Ammon's horn (tissue), 1 donor: ENCODE measurements around the gene AVP.
"Not testable (repeated sequence)": the region's sequence is repeated elsewhere in the genome, so short reads cannot be mapped to it uniquely, and the experiment has no call there.

Experiments used
- DNase-seq: peaks from one replicate; pipeline ENCODE4 v3.0.0-alpha.2; 2016; ENCODE audit warnings: low spot score

AVP gene

DNA sequence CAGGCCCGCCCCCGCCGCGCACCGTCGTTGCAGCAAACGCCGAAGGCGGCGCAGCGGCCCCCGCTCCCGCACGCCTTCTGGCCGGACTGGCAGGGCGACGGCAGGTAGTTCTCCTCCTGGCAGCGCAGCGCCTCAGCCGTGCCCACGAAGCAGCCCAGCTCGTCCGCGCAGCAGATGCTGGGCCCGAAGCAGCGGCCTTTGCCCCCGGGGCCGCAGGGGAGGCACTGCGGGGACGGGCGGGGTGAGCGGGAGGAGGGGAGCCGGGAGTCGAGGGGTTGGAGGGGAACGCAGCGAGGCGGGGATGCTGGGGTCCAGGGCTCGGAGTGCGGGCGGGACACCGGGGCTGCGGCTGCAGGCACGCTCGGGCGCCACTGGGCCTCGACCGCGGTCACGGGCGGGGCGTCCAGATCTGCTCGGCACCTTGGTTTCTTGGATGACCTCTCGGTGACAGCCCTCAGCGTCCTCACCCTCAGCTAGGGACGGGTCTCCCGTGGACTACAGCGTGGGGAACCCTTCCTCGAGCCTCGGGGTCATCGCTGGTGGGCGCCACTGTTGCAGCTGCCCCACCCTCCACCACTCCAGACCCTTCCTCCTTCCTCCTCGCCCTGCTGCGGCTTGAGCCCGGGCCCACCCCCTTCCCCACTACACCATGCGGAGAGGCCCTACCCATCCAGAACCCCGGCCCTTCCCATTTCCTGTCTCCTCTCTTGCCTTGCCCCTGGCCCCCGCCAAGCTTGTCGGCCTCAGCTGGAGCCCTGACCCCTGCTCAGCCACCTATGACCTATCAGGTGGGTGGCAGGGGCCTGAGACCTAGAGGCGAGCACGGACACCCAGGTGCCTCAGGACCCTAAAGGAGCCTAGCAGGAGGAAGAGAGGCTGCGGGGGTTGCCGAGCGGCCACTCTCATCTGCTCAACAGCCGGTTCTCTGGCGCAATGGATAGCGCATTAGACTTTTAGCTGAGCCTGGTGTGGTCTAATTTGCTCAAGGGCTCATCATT lies 1.3 kb downstream of the AVP start:
- no peak for DNase-seq

GRCh38 chr20:3082306-3082951 lies 2.1 kb downstream of the AVP start:
- DNase-seq, result no peak

DNA sequence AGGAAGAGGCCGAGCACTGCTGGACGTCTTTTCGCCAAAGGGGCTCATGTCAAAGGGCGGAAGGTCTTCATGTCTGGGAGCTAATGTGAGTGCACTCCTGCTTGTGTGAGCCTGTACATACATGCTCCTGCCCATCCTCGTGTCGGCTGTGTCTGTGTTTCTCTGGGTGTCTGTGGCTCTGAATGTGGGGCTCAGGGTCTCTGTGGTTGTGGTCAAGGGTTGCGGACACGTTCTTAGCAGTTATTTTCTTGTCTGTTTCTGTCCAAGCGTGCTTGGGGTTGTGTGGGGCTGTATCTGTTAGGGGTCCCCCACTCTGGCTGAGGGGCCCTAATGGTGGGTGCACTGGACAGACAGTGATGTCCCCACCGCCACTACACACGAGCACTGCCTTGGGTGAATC lies 2.9 kb downstream of the AVP start:
- no peak for DNase-seq

DNA sequence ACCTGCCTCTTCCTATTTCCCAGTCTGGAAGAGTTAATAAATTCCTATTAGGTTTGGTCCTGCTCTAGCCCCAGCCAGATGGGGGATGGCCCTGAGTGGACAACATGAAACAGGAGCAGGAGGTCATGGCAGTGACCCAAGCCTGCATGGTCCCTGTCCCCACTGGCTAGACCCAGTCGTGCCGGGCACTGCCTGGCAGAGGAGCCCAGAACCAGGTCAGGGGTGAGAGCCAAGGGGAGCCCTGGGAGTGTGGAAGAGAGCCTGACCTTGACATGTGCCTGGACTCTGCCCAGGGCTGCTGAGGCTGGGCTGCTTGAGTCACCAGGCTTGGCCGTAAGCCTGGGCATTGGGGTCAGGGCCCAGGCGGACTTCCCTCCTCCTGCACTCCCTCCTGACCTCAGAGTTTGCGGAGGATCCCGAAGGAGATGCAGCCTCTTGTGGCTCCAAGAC lies 3.6 kb downstream of the AVP start:
- DNase-seq, result peak; percentile 39

GRCh38 chr20:3077618-3078134 lies 6.8 kb downstream of the AVP start:
- DNase-seq, result no peak

GRCh38 chr20:3075315-3075714 lies 9.2 kb downstream of the AVP start:
- not testable (repeated sequence) for DNase-seq

DNA sequence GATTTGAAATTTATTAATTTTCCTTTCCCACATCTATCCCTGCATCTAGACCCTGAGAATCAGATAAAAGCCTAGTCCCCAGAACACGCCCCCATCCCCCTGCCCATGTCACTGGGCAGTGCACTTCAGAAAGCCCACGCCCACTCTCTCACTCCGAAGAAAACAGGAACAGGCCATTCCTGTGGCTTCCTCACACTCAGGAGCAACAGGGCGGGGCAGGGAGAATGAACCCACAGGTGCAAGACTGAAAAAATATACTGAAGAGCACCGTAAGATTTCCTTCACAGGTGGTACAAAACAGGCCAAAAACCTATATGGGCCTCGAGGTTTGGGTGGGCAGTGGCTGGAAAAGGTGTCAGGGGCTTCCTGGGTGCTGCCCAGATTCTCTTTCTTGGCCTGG lies 9.7 kb downstream of the AVP start:
- no peak for DNase-seq

- not testable (repeated sequence) for DNase-seq
Observed at GRCh38 chr20:3073251-3073643, 11.3 kb downstream of the AVP start.

- no peak for DNase-seq
Observed at GRCh38 chr20:3072530-3073250, 11.8 kb downstream of the AVP start.

DNA sequence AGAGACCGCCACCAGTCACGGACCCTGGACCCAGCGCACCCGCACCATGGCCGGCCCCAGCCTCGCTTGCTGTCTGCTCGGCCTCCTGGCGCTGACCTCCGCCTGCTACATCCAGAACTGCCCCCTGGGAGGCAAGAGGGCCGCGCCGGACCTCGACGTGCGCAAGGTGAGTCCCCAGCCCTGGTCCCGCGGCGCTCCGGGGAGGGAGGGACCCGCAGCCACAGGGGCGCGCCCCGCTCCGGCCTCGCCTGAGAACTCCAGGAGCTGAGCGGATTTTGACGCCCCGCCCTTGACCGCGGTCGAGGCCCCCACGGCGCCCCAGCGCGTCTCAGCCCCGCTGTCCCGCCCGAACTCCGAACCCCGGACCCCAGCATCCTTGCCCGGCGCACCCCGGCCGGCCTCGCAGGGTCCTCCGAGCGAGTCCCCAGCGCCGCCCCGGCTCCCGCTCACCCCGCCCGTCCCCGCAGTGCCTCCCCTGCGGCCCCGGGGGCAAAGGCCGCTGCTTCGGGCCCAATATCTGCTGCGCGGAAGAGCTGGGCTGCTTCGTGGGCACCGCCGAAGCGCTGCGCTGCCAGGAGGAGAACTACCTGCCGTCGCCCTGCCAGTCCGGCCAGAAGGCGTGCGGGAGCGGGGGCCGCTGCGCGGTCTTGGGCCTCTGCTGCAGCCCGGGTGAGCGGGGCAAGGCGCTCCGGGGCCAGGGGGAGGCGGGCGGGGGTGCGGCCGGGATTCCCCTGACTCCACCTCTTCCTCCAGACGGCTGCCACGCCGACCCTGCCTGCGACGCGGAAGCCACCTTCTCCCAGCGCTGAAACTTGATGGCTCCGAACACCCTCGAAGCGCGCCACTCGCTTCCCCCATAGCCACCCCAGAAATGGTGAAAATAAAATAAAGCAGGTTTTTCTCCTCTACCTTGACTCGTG lies 12.7 kb downstream of the AVP start, which contains the start of gene OXT:
Gene OXT, plus strand, starts transcription at position 11 of the 920 bp plus-strand sequence. Its CDS starts 36 bp downstream, at position 47.
- no peak for DNase-seq

GRCh38 chr20:3071266-3071609 lies 13.3 kb downstream of the AVP start:
- DNase-seq, result no peak

DNA sequence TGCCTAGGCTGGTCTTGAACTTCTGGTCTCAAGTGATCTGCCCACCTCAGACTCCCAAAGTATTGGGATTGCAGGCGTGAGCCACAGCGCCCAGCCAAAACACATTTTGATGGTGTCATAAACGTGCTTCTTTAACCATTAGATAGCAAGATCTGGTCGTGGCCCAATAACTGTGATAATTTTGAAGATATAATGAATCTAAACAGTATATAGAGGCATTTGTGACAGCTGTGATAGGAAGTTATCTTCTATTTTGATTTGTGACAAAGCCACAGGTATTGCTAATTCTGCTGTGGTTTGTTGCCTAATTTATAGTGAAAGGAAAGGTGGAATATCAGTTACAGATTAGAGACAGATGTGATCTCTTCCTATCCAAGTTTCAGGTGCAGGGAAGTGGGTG lies 13.8 kb downstream of the AVP start:
- DNase-seq, result no peak

- DNase-seq, result no peak
Observed at GRCh38 chr20:3068986-3069900, 15.3 kb downstream of the AVP start.

GRCh38 chr20:3068075-3068474 lies 16.4 kb downstream of the AVP start:
- DNase-seq, result no peak

- no peak for DNase-seq
Observed at GRCh38 chr20:3067139-3068014, 17.1 kb downstream of the AVP start.

DNA sequence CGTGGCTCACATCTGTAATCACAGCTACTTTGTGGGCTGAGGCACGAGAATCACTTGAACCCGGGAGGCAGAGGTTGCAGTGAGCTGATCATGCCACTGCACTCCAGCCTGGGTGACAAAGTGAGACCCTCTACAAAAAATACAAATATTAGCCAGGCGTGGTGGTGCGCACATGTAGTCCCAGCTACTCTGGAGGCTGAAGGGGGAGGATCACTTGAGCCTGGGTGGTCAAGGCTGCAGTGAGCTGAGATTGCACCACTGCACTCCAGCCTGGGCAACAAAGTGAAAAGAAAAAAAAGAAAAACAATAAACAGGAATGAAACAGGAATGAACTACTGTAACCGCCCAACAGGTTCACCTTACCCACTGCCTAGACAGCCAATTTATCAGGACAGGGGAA lies 20.4 kb downstream of the AVP start:
- not testable (repeated sequence) for DNase-seq

- no peak for DNase-seq
Observed at GRCh38 chr20:3059489-3059888, 25.0 kb downstream of the AVP start.

GRCh38 chr20:3051385-3052019 lies 33.0 kb downstream of the AVP start:
- no peak for DNase-seq
